Measurements from ENCODE around the gene BMP7.

The BMP7 gene

GRCh38 chr20:57238089-57238488, 28.4 kb downstream of the BMP7 start:
- CTCF ChIA-PET: no interaction called here
- POLR2A ChIA-PET: no interaction called here
- Histone ChIP-seq H3K36me3 (ENCODE audit: control insufficient read depth in 2 of 2, insufficient read depth in 1 of 2, low read length in 2 of 2) (no peaks in the 10 kb centered on the region), H3K9me3 (ENCODE audit: control insufficient read depth, insufficient read depth, low read depth, low read length) (no peaks in the 10 kb centered on the region), H3K27ac (ENCODE audit: extremely low read depth, low read depth, low read length) (no peak overlapping the region), H3K4me3 (ENCODE audit: low read depth, low read length) (no peak overlapping the region), H3K4me1 (ENCODE audit: control insufficient read depth, insufficient read depth, low read length) (no peaks in the 10 kb centered on the region)
- no peak for TF ChIP-seq ZNF155 (tag by site-specific recombination; IDR thresholded peaks at IDR 0.05)
- no peak for TF ChIP-seq ZNF561 (tag by site-specific recombination; IDR thresholded peaks at IDR 0.05; ENCODE audit: borderline replicate concordance)
- TF ChIP-seq ZNF248 (tag by site-specific recombination; IDR thresholded peaks at IDR 0.05): no peak
- TF ChIP-seq ZNF146 (tag by site-specific recombination; IDR thresholded peaks at IDR 0.05): peak; percentile 80
- TF ChIP-seq PRDM1 (tag by site-specific recombination; IDR thresholded peaks at IDR 0.05): no peak
- no peak for TF ChIP-seq ZBTB17 (tag by site-specific recombination; IDR thresholded peaks at IDR 0.05)

GRCh38 chr20:57237585-57237953, 28.9 kb downstream of the BMP7 start:
- Histone ChIP-seq H3K36me3 (ENCODE audit: control insufficient read depth in 2 of 2, insufficient read depth in 1 of 2, low read length in 2 of 2) (no peaks in the 10 kb centered on the region), H3K9me3 (ENCODE audit: control insufficient read depth, insufficient read depth, low read depth, low read length) (no peaks in the 10 kb centered on the region), H3K4me3 (ENCODE audit: low read depth, low read length) (no peak overlapping the region), H3K27ac (ENCODE audit: extremely low read depth, low read depth, low read length) (no peak overlapping the region), H3K4me1 (ENCODE audit: control insufficient read depth, insufficient read depth, low read length) (no peaks in the 10 kb centered on the region)
- CTCF ChIA-PET: interaction anchor here (0.6 kb wide), 1 partner anchor 112 kb away, joined by 3 read pairs; no protein-coding TSS in a partner anchor
- POLR2A ChIA-PET: no interaction called here
- TF ChIP-seq ZFHX2 (tag by site-specific recombination; conservative IDR thresholded peaks at IDR 0.05) (no peak), ZNF146 (tag by site-specific recombination; IDR thresholded peaks at IDR 0.05) (no peak), ZNF600 (tag by site-specific recombination; IDR thresholded peaks at IDR 0.05) (no peak), SCRT1 (tag by site-specific recombination; IDR thresholded peaks at IDR 0.05; ENCODE audit: borderline replicate concordance) (no peak), ZNF654 (tag by site-specific recombination; IDR thresholded peaks at IDR 0.05; ENCODE audit: low read depth) (no peak), ZNF391 (tag by site-specific recombination; IDR thresholded peaks at IDR 0.05; ENCODE audit: borderline replicate concordance, low read depth) (no peak), ZNF19 (tag by site-specific recombination; IDR thresholded peaks at IDR 0.05; ENCODE audit: low read depth) (no peak), ZNF704 (tag by site-specific recombination; IDR thresholded peaks at IDR 0.05) (no peak), ZNF658 (tag by site-specific recombination; IDR thresholded peaks at IDR 0.05) (no peak), KLF17 (tag by site-specific recombination; IDR thresholded peaks at IDR 0.05) (no peak), ZNF132 (tag by site-specific recombination; IDR thresholded peaks at IDR 0.05; ENCODE audit: borderline replicate concordance) (no peak)

GRCh38 chr20:57236813-57237584, 29.4 kb downstream of the BMP7 start:
- CTCF ChIA-PET: interaction anchor here (0.6 kb wide), 1 partner anchor 112 kb away, joined by 3 read pairs; no protein-coding TSS in a partner anchor
- H3K36me3 ChIP-seq (ENCODE audit: control insufficient read depth in 2 of 2, insufficient read depth in 1 of 2, low read length in 2 of 2): no peaks in the 10 kb centered on the region

More at GRCh38 chr20:57236813-57237584, 29.4 kb downstream of the BMP7 start:
- Histone ChIP-seq H3K4me1 (ENCODE audit: control insufficient read depth, insufficient read depth, low read length) (no peaks in the 10 kb centered on the region), H3K9me3 (ENCODE audit: control insufficient read depth, insufficient read depth, low read depth, low read length) (no peaks in the 10 kb centered on the region), H3K27ac (ENCODE audit: extremely low read depth, low read depth, low read length) (no peak overlapping the region), H3K4me3 (ENCODE audit: low read depth, low read length) (no peak overlapping the region)
- POLR2A ChIA-PET: no interaction called here
- TF ChIP-seq PRDM6 (tag by site-specific recombination; IDR thresholded peaks at IDR 0.05) (0 out of 2 replicates have a peak, but pooled peaks have one; percentile 25), ZSCAN18 (tag by site-specific recombination; IDR thresholded peaks at IDR 0.05) (no peak), ZNF830 (tag by site-specific recombination; IDR thresholded peaks at IDR 0.05; ENCODE audit: low read depth) (no peak)
